ENCODE results near the gene FKBP3.

FKBP3 gene

GRCh38 chr14:45065956-45066355 lies 68.3 kb downstream of the FKBP3 start:
- TF ChIP-seq YY1 (IDR thresholded peaks at IDR 0.05; ENCODE audit: low read depth) (no peak), CREB1 (IDR thresholded peaks at IDR 0.05; ENCODE audit: low read depth) (no peak), TEAD4 (IDR thresholded peaks at IDR 0.05) (no peak)

Data from Ishikawa (cell line).